ENCODE results near the gene ZNF83.

The ZNF83 gene

GRCh38 chr19:52648336-52649016, 10.3 kb upstream of the ZNF83 start:
- Histone ChIP-seq H2BK5ac (ENCODE audit: low read depth, low read length, poor library complexity, severe bottlenecking) (no peak overlapping the region), H4K8ac (ENCODE audit: low read length) (no peak overlapping the region), H2BK15ac (ENCODE audit: low read depth, poor library complexity, severe bottlenecking) (no peak overlapping the region), H3K27ac (ENCODE audit: low read length, poor library complexity, severe bottlenecking) (peak overlapping the region; percentile 91), H4K91ac (ENCODE audit: low read length) (peak overlapping the region; percentile 37), H3K36me3 (ENCODE audit: control insufficient read depth in 1 of 2, insufficient read depth in 2 of 2, low read depth in 1 of 2, low read length in 2 of 2) (peaks cover 26 to 36% of the 10 kb centered on the region in 2 experiments), H3K4me2 (ENCODE audit: low read length, poor library complexity, severe bottlenecking) (no peak overlapping the region), H3K4me3 (ENCODE audit: insufficient read depth in 1 of 2, low read depth in 1 of 2, low read length in 2 of 2) (peak overlapping the region in 1 of 2 experiments; percentile 2), H2AFZ (ENCODE audit: low read depth, low read length) (peak overlapping the region; percentile 23), H3K27me3 (ENCODE audit: control insufficient read depth in 1 of 2, insufficient read depth in 1 of 2, low read length in 2 of 2) (no peaks in the 10 kb centered on the region), H3K9me3 (ENCODE audit: control insufficient read depth, low read length) (peaks cover 10% of the 10 kb centered on the region), H3K9ac (ENCODE audit: low read length) (peak overlapping the region; percentile 49), H3K4me1 (ENCODE audit: control insufficient read depth, insufficient read depth, low read depth, low read length) (peaks cover 8% of the 10 kb centered on the region), H3K79me1 (replicated peaks; ENCODE audit: low read length, poor library complexity, severe bottlenecking) (peaks cover 28% of the 10 kb centered on the region), H3K18ac (ENCODE audit: low read depth in 1 of 2, low read length in 2 of 2) (peak overlapping the region in 1 of 2 experiments; percentile 4), H3K4ac (ENCODE audit: low read depth in 1 of 2, low read length in 2 of 2) (peak overlapping the region in 1 of 2 experiments; percentile 43), H2BK12ac (ENCODE audit: low read length in 2 of 2) (peak overlapping the region; percentile 59 to 67), H2BK120ac (ENCODE audit: low read depth, low read length) (no peak overlapping the region), H3K23ac (ENCODE audit: low read length in 2 of 2) (no peak overlapping the region), H2AK5ac (ENCODE audit: low read length, severe bottlenecking) (peak overlapping the region; percentile 6), H3K14ac (ENCODE audit: low read length in 2 of 2) (no peak overlapping the region)
- 57% methylated on average over 4 of the region's 4 CpGs for WGBS
- peak; percentile 61 for DNase-seq

DNA sequence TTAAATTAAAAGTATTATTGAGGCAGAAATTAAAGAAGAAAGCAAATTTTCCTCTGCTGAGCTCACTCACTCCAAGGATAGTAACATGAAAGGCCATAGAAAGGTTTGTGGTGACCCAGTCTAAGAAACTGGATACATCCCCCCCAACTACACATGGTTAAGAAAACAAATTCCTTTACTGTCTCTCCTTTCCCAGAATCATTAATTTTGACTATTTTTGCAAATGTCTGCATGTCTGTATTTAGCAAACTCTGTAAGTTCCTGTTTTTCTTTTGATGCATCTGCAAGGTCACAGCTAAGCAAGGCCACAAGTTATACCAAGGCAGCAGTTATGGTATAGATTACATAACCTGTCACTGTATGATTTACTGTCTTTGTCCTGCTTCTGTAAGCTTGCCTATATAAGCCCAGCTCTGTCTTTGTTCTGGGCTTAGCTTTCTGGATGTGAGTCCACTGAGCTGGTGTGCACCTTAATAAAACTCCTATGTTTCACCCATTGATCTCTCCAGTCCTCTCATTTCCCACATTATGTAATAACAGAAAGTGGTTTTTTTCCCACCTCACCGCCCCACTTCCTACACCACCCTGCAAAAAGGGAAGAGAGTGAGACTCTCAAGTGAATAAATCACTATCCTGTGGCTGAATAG, 8.5 kb upstream of the ZNF83 start:
- no peak overlapping the region for H2BK120ac ChIP-seq (ENCODE audit: low read depth, low read length)
- no peak overlapping the region for H4K8ac ChIP-seq (ENCODE audit: low read length)
- no peaks in the 10 kb centered on the region for H3K27me3 ChIP-seq (ENCODE audit: control insufficient read depth in 1 of 2, insufficient read depth in 1 of 2, low read length in 2 of 2)
- H3K4me3 ChIP-seq (ENCODE audit: insufficient read depth in 1 of 2, low read depth in 1 of 2, low read length in 2 of 2), result no peak overlapping the region
- H2BK15ac ChIP-seq (ENCODE audit: low read depth, poor library complexity, severe bottlenecking), result no peak overlapping the region
- H2BK12ac ChIP-seq (ENCODE audit: low read length in 2 of 2), result no peak overlapping the region
- H2AFZ ChIP-seq (ENCODE audit: low read depth, low read length), result no peak overlapping the region
- no peak overlapping the region for H3K18ac ChIP-seq (ENCODE audit: low read depth in 1 of 2, low read length in 2 of 2)
- no peak overlapping the region for H3K9ac ChIP-seq (ENCODE audit: low read length)
- no peak overlapping the region for H4K91ac ChIP-seq (ENCODE audit: low read length)
- no peak overlapping the region for H3K4me2 ChIP-seq (ENCODE audit: low read length, poor library complexity, severe bottlenecking)
- peaks cover 8% of the 10 kb centered on the region for H3K4me1 ChIP-seq (ENCODE audit: control insufficient read depth, insufficient read depth, low read depth, low read length)
- no peak overlapping the region for H2AK5ac ChIP-seq (ENCODE audit: low read length, severe bottlenecking)
- no peak overlapping the region for H3K27ac ChIP-seq (ENCODE audit: low read length, poor library complexity, severe bottlenecking)
- peaks cover 25% of the 10 kb centered on the region for H3K79me1 ChIP-seq (replicated peaks; ENCODE audit: low read length, poor library complexity, severe bottlenecking)
- H3K9me3 ChIP-seq (ENCODE audit: control insufficient read depth, low read length), result peaks cover 4% of the 10 kb centered on the region
- no peak overlapping the region for H3K14ac ChIP-seq (ENCODE audit: low read length in 2 of 2)
- no CpG with 5 or more reads among the region's 1 CpG for WGBS
- no peak overlapping the region for H2BK5ac ChIP-seq (ENCODE audit: low read depth, low read length, poor library complexity, severe bottlenecking)
- DNase-seq, result no peak
- H3K36me3 ChIP-seq (ENCODE audit: control insufficient read depth in 1 of 2, insufficient read depth in 2 of 2, low read depth in 1 of 2, low read length in 2 of 2), result peaks cover 18 to 21% of the 10 kb centered on the region in 2 experiments
- H3K4ac ChIP-seq (ENCODE audit: low read depth in 1 of 2, low read length in 2 of 2), result no peak overlapping the region
- H3K23ac ChIP-seq (ENCODE audit: low read length in 2 of 2), result no peak overlapping the region

DNA sequence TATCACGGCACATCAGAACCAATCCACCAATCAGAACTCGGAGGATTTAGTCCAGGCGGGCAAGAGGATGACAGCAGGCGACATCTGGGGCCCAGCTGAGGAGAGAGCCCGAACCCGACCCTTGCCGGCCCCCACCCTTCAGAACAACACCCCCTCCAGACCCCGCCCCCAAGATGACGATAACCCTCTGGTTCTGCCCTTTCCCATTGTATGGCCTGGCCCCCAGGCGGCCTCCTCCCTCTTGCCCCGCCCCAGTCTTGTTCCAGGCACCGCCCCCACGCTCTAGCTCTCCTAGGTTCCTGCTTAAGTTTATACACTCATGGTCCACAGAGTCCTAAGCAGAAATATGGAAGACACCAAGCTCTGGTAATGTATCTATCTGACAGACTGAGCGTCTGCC, 2.8 kb upstream of the ZNF83 start:
- Histone ChIP-seq H3K9me3 (ENCODE audit: control insufficient read depth, low read length) (no peaks in the 10 kb centered on the region), H3K27ac (ENCODE audit: low read length, poor library complexity, severe bottlenecking) (no peak overlapping the region), H3K79me1 (replicated peaks; ENCODE audit: low read length, poor library complexity, severe bottlenecking) (peaks cover 18% of the 10 kb centered on the region), H2AK5ac (ENCODE audit: low read length, severe bottlenecking) (no peak overlapping the region), H4K8ac (ENCODE audit: low read length) (no peak overlapping the region), H3K4me3 (ENCODE audit: insufficient read depth in 1 of 2, low read depth in 1 of 2, low read length in 2 of 2) (no peak overlapping the region), H3K14ac (ENCODE audit: low read length in 2 of 2) (no peak overlapping the region), H3K27me3 (ENCODE audit: control insufficient read depth in 1 of 2, insufficient read depth in 1 of 2, low read length in 2 of 2) (no peaks in the 10 kb centered on the region), H3K23ac (ENCODE audit: low read length in 2 of 2) (no peak overlapping the region), H3K18ac (ENCODE audit: low read depth in 1 of 2, low read length in 2 of 2) (no peak overlapping the region), H2BK15ac (ENCODE audit: low read depth, poor library complexity, severe bottlenecking) (no peak overlapping the region), H3K9ac (ENCODE audit: low read length) (no peak overlapping the region), H2BK5ac (ENCODE audit: low read depth, low read length, poor library complexity, severe bottlenecking) (peak overlapping the region; percentile 19), H3K4me2 (ENCODE audit: low read length, poor library complexity, severe bottlenecking) (no peak overlapping the region), H4K91ac (ENCODE audit: low read length) (no peak overlapping the region), H2AFZ (ENCODE audit: low read depth, low read length) (no peak overlapping the region), H2BK120ac (ENCODE audit: low read depth, low read length) (no peak overlapping the region), H3K36me3 (ENCODE audit: control insufficient read depth in 1 of 2, insufficient read depth in 2 of 2, low read depth in 1 of 2, low read length in 2 of 2) (peaks cover 6 to 8% of the 10 kb centered on the region in 2 experiments), H3K4ac (ENCODE audit: low read depth in 1 of 2, low read length in 2 of 2) (no peak overlapping the region), H2BK12ac (ENCODE audit: low read length in 2 of 2) (no peak overlapping the region), H3K4me1 (ENCODE audit: control insufficient read depth, insufficient read depth, low read depth, low read length) (peaks cover 7% of the 10 kb centered on the region)
- no peak for DNase-seq
- 63% methylated on average over 13 of the region's 14 CpGs for WGBS

DNA sequence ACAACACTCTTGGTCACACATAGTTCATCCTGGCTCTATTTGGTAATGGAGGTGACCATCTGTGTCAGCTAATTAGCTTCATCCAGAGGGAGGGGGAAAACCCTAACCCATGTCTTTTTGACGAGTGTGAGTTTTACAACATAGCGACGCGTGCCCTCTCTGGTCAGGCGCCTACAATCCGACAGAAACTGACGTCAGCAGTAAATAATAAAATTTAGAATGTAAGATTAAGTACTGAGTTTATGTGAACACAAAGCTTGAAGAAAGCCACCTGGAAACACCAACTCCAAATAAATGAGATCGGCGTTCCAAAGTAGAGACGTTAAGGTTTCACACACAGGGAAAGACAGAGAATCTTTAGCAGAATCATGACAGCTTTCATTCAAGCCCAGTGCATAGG, 1.8 kb upstream of the ZNF83 start:
- Histone ChIP-seq H2BK15ac (ENCODE audit: low read depth, poor library complexity, severe bottlenecking) (no peak overlapping the region), H3K14ac (ENCODE audit: low read length in 2 of 2) (no peak overlapping the region), H3K27me3 (ENCODE audit: control insufficient read depth in 1 of 2, insufficient read depth in 1 of 2, low read length in 2 of 2) (no peaks in the 10 kb centered on the region), H3K4me2 (ENCODE audit: low read length, poor library complexity, severe bottlenecking) (no peak overlapping the region), H2BK5ac (ENCODE audit: low read depth, low read length, poor library complexity, severe bottlenecking) (no peak overlapping the region), H3K18ac (ENCODE audit: low read depth in 1 of 2, low read length in 2 of 2) (no peak overlapping the region), H3K4ac (ENCODE audit: low read depth in 1 of 2, low read length in 2 of 2) (no peak overlapping the region), H2BK12ac (ENCODE audit: low read length in 2 of 2) (no peak overlapping the region), H4K8ac (ENCODE audit: low read length) (no peak overlapping the region), H3K9ac (ENCODE audit: low read length) (no peak overlapping the region), H3K23ac (ENCODE audit: low read length in 2 of 2) (no peak overlapping the region), H4K91ac (ENCODE audit: low read length) (no peak overlapping the region), H2AFZ (ENCODE audit: low read depth, low read length) (no peak overlapping the region), H2AK5ac (ENCODE audit: low read length, severe bottlenecking) (no peak overlapping the region), H2BK120ac (ENCODE audit: low read depth, low read length) (no peak overlapping the region), H3K36me3 (ENCODE audit: control insufficient read depth in 1 of 2, insufficient read depth in 2 of 2, low read depth in 1 of 2, low read length in 2 of 2) (peaks cover 5 to 6% of the 10 kb centered on the region in 2 experiments), H3K4me3 (ENCODE audit: insufficient read depth in 1 of 2, low read depth in 1 of 2, low read length in 2 of 2) (no peak overlapping the region), H3K79me1 (replicated peaks; ENCODE audit: low read length, poor library complexity, severe bottlenecking) (peaks cover 24% of the 10 kb centered on the region), H3K9me3 (ENCODE audit: control insufficient read depth, low read length) (no peaks in the 10 kb centered on the region), H3K4me1 (ENCODE audit: control insufficient read depth, insufficient read depth, low read depth, low read length) (peaks cover 7% of the 10 kb centered on the region), H3K27ac (ENCODE audit: low read length, poor library complexity, severe bottlenecking) (no peak overlapping the region)
- DNase-seq, result no peak
- WGBS, result 96% methylated on average over 8 of the region's 10 CpGs

Data from mesenchymal stem cell (in vitro differentiated cells and primary cell).